K562 (cell line): ENCODE measurements around the gene IL1RL2. TPM values are rescaled to one million over a fixed set of nuclear protein-coding genes. Genes with fewer than 3 reads are reported as not detected.

Source experiments
- ATF7 ChIP-seq: fragments of 450-650 bp; IDR thresholded peaks from 2 replicates; pipeline ENCODE4 v1.7.1; 2014; ENCODE audit warnings: mild to moderate bottlenecking, moderate library complexity
- BRF1 ChIP-seq: IDR thresholded peaks from 3 replicates; pipeline ENCODE4 v1.6.1; 2011; ENCODE audit warnings: borderline replicate concordance, mild to moderate bottlenecking; ENCODE audit not compliant: insufficient read length; ENCODE audit errors: extremely low read depth
- CAMTA2 ChIP-seq: fragments of 250-450 bp; sonication (Bioruptor Pico); conservative IDR thresholded peaks from 2 replicates; pipeline ENCODE4 v1.5.1; 2022
- ERF ChIP-seq: fragments of 450-650 bp; formaldehyde crosslinking; IDR thresholded peaks from 2 replicates; pipeline ENCODE4 v1.4.0; 2020; ENCODE audit warnings: mild to moderate bottlenecking, mixed read lengths
- GATAD2A ChIP-seq: fragments of 450-650 bp; IDR thresholded peaks from 2 replicates; pipeline ENCODE4 v1.6.1; 2017
- GTF2A2 ChIP-seq: IDR thresholded peaks from 2 replicates; pipeline ENCODE4 v1.6.1; 2016; ENCODE audit warnings: mild to moderate bottlenecking, missing genetic modification characterization, missing compliant biosample characterization
- GTF2E2 ChIP-seq: fragments of 200-800 bp; sonication (Bioruptor generic); IDR thresholded peaks from 2 replicates; pipeline ENCODE4 v1.6.1; 2016; ENCODE audit warnings: missing genetic modification characterization, missing compliant biosample characterization
- HIVEP1 ChIP-seq: fragments of 250-450 bp; sonication (Bioruptor Pico); IDR thresholded peaks from 2 replicates; pipeline ENCODE4 v1.4.0; 2020; ENCODE audit warnings: mild to moderate bottlenecking
- MCM5 ChIP-seq: fragments of 450-650 bp; IDR thresholded peaks from 2 replicates; pipeline ENCODE4 v1.6.1; 2016; ENCODE audit warnings: low read depth
- MYC ChIP-seq, 2 experiments: fragments of 250-450 bp in 1 of 2; sonication (Bioruptor Pico) in 1 of 2; IDR thresholded peaks; 2 replicates each; pipeline versions ENCODE4 v1.5.1 to v1.6.1; 2012 to 2021; ENCODE audit warnings: low read depth in 2 of 2, borderline replicate concordance in 1 of 2, improper control_type of control experiment in 1 of 2, low read length in 1 of 2, mild to moderate bottlenecking in 1 of 2, moderate library complexity in 1 of 2
- RBM25 ChIP-seq: fragments of 200-400 bp; formaldehyde crosslinking; IDR thresholded peaks from 2 replicates; pipeline ENCODE4 v1.6.1; 2018; ENCODE audit warnings: low read length, low read depth, moderate library complexity; ENCODE audit not compliant: severe bottlenecking
- RCOR1 ChIP-seq, 2 experiments: IDR thresholded peaks; 2 replicates each; pipeline ENCODE4 v1.6.1; 2012; ENCODE audit warnings: low read depth in 2 of 2, low read length in 2 of 2, borderline replicate concordance in 1 of 2, improper control_type of control experiment in 1 of 2
- SP2 ChIP-seq: IDR thresholded peaks from 2 replicates; pipeline ENCODE4 v1.6.1; 2011; ENCODE audit warnings: mild to moderate bottlenecking, low read depth, low read length, moderate library complexity; ENCODE audit not compliant: poor library complexity, severe bottlenecking; ENCODE audit errors: extremely low read depth
- SREBF1 ChIP-seq: fragments of 150-350 bp; IDR thresholded peaks from 2 replicates; pipeline ENCODE4 v1.6.1; 2014; ENCODE audit warnings: antibody characterized with exemption, low read depth, low read length, borderline replicate concordance
- TFAP4 ChIP-seq: sonication (generic); formaldehyde crosslinking; IDR thresholded peaks from 2 replicates; pipeline ENCODE4 v1.8.0; 2022; ENCODE audit warnings: missing genetic modification reagents, mild to moderate bottlenecking, moderate library complexity, borderline replicate concordance
- ZNF324 ChIP-seq: fragments of 250-450 bp; sonication (Bioruptor Pico); IDR thresholded peaks from 2 replicates; pipeline ENCODE4 v1.4.0; 2020; ENCODE audit warnings: mild to moderate bottlenecking
- ZNF586 ChIP-seq: fragments of 450-650 bp; formaldehyde crosslinking; conservative IDR thresholded peaks from 2 replicates; pipeline ENCODE4 v1.4.0; 2020; ENCODE audit warnings: mild to moderate bottlenecking, moderate library complexity
- ZNF655 ChIP-seq: fragments of 250-450 bp; sonication (Bioruptor Pico); IDR thresholded peaks from 2 replicates; pipeline ENCODE4 v1.5.0; 2021
- polyA plus RNA-seq, 8 experiments: library from polyadenylated mRNA; depleted of rRNA in 4 of 8; stranded (reverse) in 5 of 8; unstranded in 3 of 8; fragments of >200 nt; fragmentation: Nextera tagmentation in 2 of 8; fragmentation: Illumina TruSeq in 1 of 8; extraction: Ambion mirVana in 2 of 8; extraction: Trizol in 1 of 8; gene quantifications; 2 replicates each; pipeline versions ENCODE4 v1.2.1 to v1.2.3, GENCODE V29; 2011 to 2014; ENCODE audit warnings: inconsistent platforms in 1 of 8, missing spikeins in 1 of 8
- total RNA-seq, 7 experiments: library from RNA; depleted of rRNA in 6 of 7; stranded (reverse); fragments of >200 nt in 6 of 7; fragmentation: Illumina TruSeq in 2 of 7; extraction: Trizol in 2 of 7; gene quantifications; 2 replicates each; pipeline versions ENCODE4 v1.2.1 to v1.2.3, GENCODE V29; 2011 to 2021; ENCODE audit warnings: low replicate concordance in 1 of 7
- TF ChIP-seq, protein P1 (sequence below): sonication (generic); formaldehyde crosslinking; IDR thresholded peaks from 2 replicates; pipeline ENCODE4 v1.8.0; 2022; ENCODE audit warnings: mild to moderate bottlenecking, missing genetic modification reagents
- TF ChIP-seq, protein P2 (sequence below), 2 experiments: fragments of 450-650 bp in 1 of 2; sonication (generic) in 1 of 2; formaldehyde crosslinking; conservative IDR thresholded peaks; 2 replicates each; pipeline versions ENCODE4 v1.4.0 to v1.8.1; 2020 to 2022; ENCODE audit warnings: mild to moderate bottlenecking in 1 of 2, missing genetic modification reagents in 1 of 2
- TF ChIP-seq, protein P3 (sequence below): IDR thresholded peaks from 2 replicates; pipeline ENCODE4 v1.6.1; 2014; ENCODE audit warnings: antibody characterized with exemption
- TF ChIP-seq, protein P4 (sequence below): sonication (generic); formaldehyde crosslinking; IDR thresholded peaks from 2 replicates; pipeline ENCODE4 v1.8.0; 2022; ENCODE audit warnings: missing genetic modification reagents, mild to moderate bottlenecking, borderline replicate concordance

The IL1RL2 gene
- total and polyA plus RNA-seq, 9 of the 15 experiments (the other 6 are each of a cell fraction or from before 2014, with no cell fraction given): not detected

DNA sequence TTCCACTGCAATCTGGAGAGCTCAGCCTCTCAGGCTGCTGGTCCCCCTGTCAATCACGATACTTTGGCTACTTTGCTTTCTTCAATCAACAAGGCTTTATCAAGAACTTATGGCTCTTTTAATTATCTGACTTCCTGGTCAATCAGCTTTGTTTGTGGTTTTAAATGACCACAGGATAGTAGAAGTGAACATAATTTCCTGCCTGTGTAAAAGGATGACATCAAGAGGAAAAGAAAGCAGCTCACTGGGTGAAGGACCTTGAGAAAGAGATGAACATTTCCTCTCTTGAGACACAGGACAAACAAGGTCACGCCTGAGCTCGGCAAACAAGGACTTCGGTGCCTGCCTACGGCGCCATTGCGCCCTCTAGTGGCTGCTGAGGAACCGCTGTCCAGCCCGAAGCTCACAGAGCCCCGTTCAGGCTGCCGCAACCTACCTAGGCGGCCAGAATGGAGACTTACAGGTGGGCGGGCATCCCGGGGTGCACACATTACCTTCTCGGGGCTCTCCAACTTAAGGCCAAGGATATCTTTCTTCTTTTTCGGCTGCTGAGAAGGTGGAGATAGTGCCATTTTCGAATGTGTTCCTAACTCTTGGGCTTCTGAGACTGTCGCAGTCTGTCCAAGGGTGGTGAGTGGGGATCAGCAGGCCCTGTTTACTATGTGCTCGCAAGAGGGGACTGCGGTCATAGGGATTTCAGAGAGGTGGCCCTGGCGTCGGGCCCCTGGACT lies 54.0 kb downstream of the IL1RL2 start (continued):
- TF ChIP-seq ZNF655 (CRISPR knock-in tag) (no peak), GTF2E2 (tag) (no peak), SREBF1 (no peak), RBM25 (no peak), HIVEP1 (CRISPR knock-in tag) (no peak), ZNF586 (CRISPR knock-in tag) (no peak), GATAD2A (no peak), RCOR1 (IDR thresholded peaks at IDR 0.05; ENCODE audit: borderline replicate concordance in 1 of 2, low read depth in 2 of 2, low read length in 2 of 2) (peak in 1 of 2 experiments; percentile 38; a peak in 2 of 4 replicates), TFAP4 (CRISPR knock-in tag) (no peak), BRF1 (no peak), ERF (no peak), ZNF324 (no peak), ATF7 (peak; percentile 52; the same call in 1 of the 2 replicates), GTF2A2 (tag) (no peak), MCM5 (no peak), SP2 (no peak), MYC (IDR thresholded peaks at IDR 0.05; ENCODE audit: low read depth, low read length) (0 out of 2 replicates have a peak, but pooled peaks have one; percentile 20), MYC (CRISPR knock-in tag; IDR thresholded peaks at IDR 0.05; ENCODE audit: borderline replicate concordance, low read depth) (no peak), CAMTA2 (no peak)
- TF ChIP-seq, protein P1, sequence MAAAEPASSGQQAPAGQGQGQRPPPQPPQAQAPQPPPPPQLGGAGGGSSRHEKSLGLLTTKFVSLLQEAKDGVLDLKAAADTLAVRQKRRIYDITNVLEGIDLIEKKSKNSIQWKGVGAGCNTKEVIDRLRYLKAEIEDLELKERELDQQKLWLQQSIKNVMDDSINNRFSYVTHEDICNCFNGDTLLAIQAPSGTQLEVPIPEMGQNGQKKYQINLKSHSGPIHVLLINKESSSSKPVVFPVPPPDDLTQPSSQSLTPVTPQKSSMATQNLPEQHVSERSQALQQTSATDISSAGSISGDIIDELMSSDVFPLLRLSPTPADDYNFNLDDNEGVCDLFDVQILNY: no peak
- TF ChIP-seq, protein P2, sequence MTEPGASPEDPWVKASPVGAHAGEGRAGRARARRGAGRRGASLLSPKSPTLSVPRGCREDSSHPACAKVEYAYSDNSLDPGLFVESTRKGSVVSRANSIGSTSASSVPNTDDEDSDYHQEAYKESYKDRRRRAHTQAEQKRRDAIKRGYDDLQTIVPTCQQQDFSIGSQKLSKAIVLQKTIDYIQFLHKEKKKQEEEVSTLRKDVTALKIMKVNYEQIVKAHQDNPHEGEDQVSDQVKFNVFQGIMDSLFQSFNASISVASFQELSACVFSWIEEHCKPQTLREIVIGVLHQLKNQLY (CRISPR knock-in tag; conservative IDR thresholded peaks at IDR 0.05): no peak
- TF ChIP-seq, protein P3, sequence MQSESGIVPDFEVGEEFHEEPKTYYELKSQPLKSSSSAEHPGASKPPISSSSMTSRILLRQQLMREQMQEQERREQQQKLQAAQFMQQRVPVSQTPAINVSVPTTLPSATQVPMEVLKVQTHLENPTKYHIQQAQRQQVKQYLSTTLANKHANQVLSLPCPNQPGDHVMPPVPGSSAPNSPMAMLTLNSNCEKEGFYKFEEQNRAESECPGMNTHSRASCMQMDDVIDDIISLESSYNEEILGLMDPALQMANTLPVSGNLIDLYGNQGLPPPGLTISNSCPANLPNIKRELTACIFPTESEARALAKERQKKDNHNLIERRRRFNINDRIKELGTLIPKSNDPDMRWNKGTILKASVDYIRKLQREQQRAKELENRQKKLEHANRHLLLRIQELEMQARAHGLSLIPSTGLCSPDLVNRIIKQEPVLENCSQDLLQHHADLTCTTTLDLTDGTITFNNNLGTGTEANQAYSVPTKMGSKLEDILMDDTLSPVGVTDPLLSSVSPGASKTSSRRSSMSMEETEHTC: no peak
- TF ChIP-seq, protein P4, sequence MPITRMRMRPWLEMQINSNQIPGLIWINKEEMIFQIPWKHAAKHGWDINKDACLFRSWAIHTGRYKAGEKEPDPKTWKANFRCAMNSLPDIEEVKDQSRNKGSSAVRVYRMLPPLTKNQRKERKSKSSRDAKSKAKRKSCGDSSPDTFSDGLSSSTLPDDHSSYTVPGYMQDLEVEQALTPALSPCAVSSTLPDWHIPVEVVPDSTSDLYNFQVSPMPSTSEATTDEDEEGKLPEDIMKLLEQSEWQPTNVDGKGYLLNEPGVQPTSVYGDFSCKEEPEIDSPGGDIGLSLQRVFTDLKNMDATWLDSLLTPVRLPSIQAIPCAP: no peak
